RCC 7860 (cell line): ENCODE data around the gene SLC37A1.
"Not testable (repeated sequence)": the region's sequence is repeated elsewhere in the genome, so short reads cannot be mapped to it uniquely, and the experiment has no call there.

Source experiments
- DNase-seq: peaks from one replicate; pipeline ENCODE4 v3.0.0-alpha.2; 2015; ENCODE audit warnings: low spot score
- FAIRE-seq: peaks from 2 replicates; lab custom pipeline; 2012; peaks lifted over from hg19 to GRCh38; lab: Jason Lieb, UNC

Gene SLC37A1

DNA sequence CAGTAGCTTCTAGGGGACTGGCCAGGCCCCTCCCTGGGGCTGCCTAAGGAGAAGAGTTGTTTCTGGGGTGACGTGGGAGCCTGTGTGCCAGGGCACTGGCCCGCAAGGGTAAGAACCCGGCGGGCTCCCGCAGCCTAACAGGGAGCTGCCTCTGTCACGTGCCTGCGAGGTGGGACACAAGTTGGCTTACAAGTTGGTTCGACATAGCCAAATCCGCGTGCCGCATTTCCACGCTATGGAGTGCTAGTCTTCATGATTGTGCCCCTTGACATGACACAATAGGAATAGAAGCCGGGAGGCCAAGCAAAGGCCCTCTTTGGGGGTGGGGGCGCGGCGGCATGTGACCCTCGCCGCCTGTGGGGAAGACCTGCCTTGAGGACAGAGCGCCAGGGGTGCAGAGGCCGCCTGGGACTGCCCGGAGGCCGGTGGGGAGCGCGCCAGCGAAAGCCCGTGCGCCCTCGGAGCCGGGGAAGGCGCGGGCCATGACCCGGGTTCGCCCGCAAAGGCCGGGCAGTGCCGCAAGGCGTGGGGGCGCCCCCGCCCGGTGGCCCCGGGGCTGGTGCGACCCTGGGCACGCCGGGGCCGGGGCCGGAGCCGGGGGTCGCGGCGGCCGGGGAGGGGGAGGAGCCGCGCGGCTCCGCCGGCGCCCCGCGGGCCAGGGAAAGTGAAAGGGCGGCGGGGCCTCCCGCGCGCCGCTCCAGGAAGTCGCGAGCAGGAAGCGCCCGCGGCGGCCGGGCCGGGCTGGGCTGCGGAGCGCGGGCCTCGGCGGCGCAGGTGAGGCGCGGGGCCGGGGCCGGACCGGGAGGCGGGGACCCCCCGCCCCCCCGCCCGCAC lies at the start of gene SLC37A1:
Gene SLC37A1, plus strand, starts transcription at position 702 of the 834 bp plus-strand sequence. CDS start 4,603 bp downstream, outside the sequence.
- FAIRE-seq (no peak), DNase-seq (no peak)

GRCh38 chr21:42463861-42464515 lies 49.7 kb upstream of the SLC37A1 start:
- DNase-seq (no peak), FAIRE-seq (no peak)

GRCh38 chr21:42465008-42465802 lies 48.4 kb upstream of the SLC37A1 start:
- DNase-seq (peak; percentile 37), FAIRE-seq (no peak)

DNA sequence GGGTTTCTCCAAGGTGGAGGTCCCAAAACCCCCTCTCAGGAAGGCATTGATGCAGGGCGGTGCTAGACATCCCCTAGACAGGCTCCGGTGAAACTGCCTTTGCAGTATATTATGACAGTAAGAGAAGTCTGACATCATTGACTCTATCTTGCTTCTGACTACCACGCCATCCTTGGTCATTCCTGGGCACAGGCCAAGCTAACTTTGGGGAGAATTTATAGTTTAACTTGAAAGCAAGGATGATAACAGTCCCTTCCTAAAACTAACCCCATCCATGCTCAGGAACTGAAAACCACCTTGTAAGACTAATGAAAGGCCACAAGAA lies 47.9 kb upstream of the SLC37A1 start:
- FAIRE-seq (no peak), DNase-seq (no peak)

- DNase-seq (no peak), FAIRE-seq (no peak)
These were observed 47.0 kb upstream of the SLC37A1 start for GRCh38 chr21:42466700-42467099.

DNA sequence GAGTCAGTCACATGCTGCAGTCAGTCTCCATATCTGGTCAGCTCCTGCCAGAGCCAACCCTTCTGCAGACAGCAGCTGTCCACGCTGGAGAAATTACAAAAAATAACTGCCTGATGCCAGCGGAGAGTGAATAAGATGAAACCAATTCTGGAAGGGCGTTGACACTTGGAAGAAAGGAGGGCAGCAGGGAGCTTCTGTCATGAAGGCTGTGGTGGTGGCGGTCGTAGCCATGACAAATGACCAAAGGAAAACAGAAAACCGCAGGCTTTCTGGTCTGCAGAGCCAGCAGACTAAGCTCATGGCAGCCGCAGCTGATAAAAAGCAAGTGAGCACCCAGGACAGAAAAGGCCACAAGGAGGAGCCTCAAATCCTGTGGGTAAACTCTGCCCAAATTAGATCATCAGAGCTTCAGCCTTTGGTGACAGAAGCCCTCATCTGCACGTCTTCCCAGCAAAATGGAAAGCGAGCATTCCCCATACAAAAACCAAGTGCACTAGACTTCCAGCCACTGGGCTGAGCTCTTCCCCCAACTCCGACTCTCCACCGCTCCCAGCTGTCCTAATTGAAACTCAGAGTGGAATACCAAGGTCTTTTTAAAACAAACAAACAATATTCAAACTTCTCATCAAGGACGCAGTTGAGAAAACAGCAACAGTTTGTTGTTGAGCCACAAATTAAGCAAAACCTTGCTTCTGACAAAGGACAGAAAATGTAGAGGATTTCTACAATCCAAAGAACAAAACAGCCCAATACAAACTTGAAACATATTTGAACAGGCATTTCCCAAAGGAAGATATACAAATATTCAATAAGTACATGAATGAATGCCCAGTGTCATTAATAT lies 46.3 kb upstream of the SLC37A1 start:
- peak; percentile 86 for DNase-seq
- peak; percentile 82 for FAIRE-seq

DNA sequence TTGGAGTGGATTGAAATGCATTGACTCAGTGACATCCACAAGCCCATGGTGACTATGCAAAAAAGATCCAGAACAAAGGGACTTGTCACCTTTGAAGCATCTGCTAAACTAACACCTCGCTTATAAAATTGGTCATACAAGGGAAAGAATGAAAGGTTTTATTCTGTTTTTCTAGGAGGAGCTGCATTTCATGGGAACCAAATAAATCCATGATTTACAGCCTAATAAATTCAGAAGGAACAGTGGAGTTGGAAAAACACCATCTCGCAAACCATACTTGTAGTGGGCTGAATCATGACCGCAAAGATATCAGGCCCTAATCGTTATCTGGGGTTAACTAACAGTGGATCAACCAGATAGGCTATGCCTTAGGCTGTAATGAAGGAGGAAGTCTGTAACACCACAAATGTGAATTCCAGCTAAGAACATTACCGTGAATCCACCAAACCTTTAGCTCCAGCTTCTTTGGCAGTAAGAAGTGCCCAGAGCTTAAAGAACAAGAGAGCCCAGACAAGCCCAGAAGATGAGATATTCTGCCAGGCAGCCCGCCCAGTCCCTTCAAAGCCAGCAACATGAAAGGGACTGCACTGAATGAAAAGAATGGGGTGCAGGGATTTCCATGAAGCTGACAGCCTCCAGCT lies 45.0 kb upstream of the SLC37A1 start:
- DNase-seq: no peak
- FAIRE-seq: no peak

GRCh38 chr21:42469272-42469671 lies 44.4 kb upstream of the SLC37A1 start:
- FAIRE-seq: no peak
- DNase-seq: no peak

GRCh38 chr21:42469726-42470125 lies 43.9 kb upstream of the SLC37A1 start:
- FAIRE-seq, DNase-seq: not testable (repeated sequence)

GRCh38 chr21:42471206-42471605 lies 42.4 kb upstream of the SLC37A1 start:
- FAIRE-seq (no peak), DNase-seq (no peak)

DNA sequence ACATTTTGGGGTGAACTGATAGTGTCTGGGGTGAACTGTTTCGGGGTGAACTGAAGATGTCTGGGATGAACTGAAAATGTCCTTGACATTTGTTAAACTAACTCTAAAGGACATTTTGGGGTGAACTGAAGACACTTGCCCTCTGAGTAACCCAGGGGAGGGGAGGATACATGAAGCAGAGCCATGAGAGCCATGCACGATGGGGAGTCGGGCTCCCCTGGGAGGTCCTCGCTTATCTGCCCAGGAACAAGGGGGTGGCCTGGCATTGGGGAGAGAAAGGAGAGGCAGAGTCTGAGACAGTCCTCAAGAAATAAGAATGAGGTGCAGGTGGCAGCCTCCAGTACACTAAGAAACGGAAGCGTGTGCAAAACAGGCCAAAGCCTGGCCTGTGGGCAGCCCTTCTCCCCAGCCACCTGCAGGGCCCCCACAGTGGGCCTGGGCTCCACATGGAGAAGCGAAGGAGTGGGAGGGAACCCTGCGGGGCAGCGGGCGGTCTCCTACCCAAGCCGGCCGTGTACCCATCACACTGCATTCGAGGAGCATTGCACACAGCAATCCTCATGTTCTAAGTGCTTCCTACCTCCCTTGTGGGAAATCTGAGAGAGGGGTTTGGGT lies 41.8 kb upstream of the SLC37A1 start:
- DNase-seq (no peak), FAIRE-seq (no peak)

DNA sequence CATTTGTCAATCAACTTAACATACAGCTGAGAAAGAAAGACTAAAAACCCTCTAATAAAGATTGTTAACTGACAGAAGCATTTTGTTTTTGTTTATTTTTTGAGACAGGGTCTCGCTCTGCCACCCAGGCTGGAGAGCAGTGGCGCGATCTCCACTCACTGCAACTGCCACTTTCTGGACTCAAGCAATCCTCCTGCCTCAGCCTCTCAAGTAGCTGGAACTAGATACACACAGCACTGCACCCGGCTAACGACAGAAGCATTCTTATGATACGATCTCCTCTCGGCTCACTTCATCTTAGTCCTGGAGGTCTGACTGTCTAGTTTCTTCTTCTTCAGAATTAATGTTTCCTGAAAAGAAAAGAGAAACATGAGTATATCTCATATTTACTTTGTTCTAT lies 41.1 kb upstream of the SLC37A1 start:
- DNase-seq (no peak), FAIRE-seq (no peak)

DNA sequence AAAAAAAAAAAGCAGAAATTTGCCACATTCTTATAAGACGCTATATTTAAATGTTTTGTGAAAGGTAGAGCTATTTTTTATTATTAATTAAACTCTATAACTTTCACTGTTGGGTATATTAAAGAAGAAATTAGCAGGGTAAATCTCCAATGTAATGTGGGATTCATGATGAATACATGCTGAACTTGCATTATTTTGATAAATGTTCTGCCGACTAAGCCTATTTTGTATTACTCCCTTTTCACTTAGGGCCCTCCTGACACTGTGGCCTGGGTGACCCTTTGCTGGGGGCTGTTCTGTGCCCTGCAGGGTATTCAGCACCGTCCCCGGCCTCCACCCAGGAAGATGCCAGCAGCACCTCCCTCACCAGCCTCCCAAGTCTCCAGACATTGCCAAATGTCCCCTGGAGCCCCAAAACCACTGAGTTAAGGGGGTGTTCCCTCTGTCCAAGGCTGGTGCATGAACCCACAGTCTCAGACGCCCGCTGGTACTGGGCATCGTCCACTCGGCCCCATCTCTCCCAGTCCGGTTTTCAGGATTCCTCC lies 40.1 kb upstream of the SLC37A1 start:
- FAIRE-seq: no peak
- no peak for DNase-seq

DNA sequence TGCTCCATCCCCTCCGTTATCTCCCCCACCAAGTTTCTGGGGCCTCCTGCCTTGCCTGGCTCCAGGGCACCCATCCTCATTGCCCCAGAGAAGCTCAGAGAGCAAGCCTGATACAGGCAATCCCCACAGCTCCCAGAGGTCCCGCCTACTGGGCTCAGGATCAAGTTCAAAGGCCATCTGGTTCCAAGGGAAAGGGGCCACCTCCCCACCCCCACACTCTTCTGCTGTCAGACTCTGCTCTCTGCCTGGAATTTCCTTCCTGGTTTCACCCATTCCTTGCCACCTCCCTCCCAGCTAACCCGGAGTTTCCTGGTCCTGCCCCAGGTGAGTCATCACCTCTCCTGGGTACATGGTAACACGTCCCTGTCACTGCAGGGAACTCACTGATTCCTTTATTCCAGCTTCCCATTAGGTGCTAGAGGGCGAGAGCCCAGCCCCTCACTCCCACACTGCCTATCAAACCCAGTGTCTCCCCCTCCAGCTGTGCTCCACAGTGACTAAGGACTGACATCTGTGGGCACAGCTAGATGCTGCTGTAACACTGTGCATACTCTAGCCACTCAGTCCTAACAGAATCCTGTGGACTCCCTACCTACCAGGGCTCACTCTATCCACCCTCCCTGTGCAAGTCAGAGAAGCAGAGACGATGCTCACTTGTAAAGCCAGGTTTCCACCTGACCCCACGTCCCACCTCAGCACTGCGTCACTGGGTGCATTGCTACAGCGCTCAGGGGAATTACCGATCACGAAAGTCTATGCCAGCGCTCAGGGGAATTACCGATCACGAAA lies 39.4 kb upstream of the SLC37A1 start:
- peak; percentile 77 for FAIRE-seq
- DNase-seq: peak; percentile 88

DNA sequence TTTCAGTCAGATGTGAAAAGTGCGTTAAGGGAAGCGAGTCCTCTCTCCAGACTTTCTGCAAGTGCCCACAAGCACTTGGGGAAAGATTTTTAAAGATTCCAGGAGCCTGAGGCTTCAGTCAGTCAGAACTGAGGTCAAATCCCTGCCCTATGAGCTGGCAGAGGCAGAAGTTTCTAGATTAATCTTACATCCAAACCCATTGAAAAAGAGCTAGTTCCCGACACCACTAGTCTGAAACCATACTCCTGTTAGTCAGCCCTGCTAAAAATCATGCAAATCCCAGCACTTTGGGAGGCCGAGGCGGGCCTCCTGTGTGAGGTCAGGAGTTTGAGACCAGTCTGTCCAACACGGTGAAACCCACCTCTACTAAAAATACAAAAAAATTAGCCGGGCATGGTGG lies 38.6 kb upstream of the SLC37A1 start:
- FAIRE-seq (no peak), DNase-seq (no peak)

GRCh38 chr21:42475526-42476387 lies 37.9 kb upstream of the SLC37A1 start:
- no peak for DNase-seq
- no peak for FAIRE-seq

DNA sequence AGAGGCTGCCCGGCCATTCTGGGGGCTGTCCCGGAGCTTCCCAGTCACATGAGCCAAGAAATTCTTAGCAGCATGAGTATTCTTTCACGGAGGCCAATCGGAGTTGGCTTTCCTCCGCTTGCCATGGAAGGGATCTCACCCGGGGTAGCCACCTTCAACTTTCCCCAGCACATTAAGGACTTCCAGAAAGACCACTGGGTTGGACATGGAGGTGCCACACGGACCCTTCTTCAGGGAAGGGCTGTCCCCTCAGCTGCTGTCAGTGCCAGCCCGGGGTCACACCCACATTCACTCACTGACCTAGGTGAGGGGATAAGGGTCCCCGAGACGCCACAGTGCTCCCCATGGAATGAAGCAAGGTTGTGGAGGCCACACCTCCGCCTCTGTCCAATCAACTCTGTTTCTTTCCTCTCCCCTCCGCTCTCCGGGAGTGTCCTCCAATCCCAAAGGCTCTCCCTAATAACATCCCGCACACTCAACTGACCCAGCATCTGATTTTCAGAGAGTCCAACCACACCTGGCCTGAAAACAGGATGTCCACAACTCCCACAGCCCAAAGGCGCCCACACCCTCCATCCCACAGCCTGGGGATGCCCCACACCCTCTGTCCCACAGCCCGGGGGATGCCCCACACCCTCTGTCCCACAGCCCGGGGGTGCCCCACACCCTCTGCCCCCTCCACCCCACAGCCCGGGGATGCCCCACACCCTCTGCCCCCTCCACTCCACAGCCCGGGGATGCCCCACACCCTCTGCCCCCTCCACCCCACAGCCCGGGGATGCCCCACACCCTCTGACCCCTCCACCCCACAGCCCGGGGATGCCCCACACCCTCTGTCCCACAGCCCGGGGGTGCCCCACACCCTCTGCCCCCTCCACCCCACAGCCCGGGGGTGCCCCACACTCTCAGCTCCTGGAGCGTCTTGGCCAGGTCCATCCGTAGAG lies 37.0 kb upstream of the SLC37A1 start:
- FAIRE-seq (no peak), DNase-seq (no peak)
